ENCODE measurements around the gene RNF183.

The RNF183 gene

GRCh38 chr9:113349445-113350094, 46.4 kb upstream of the RNF183 start, which contains the start of gene BSPRY:
TSS of gene BSPRY (plus strand) at chr9:113349541. CDS start at chr9:113349580, 39 bp downstream.
- peak within 1 kb of the TSS; percentile 51 for H3K4me3 ChIP-seq (replicated peaks; ENCODE audit: insufficient read depth, low read length)
- TF ChIP-seq SPI1 (IDR thresholded peaks at IDR 0.05; ENCODE audit: borderline replicate concordance, low read depth), result no peak
- TF ChIP-seq CTCF (IDR thresholded peaks at IDR 0.05; ENCODE audit: insufficient read depth, low read length), result no peak
- no peak for TF ChIP-seq REST (IDR thresholded peaks at IDR 0.05; ENCODE audit: insufficient replicate concordance, low read depth)
- no peak for TF ChIP-seq POLR2AphosphoS5 (IDR thresholded peaks at IDR 0.05; ENCODE audit: low read depth)
- no peak for TF ChIP-seq GABPA (IDR thresholded peaks at IDR 0.05; ENCODE audit: low read depth)
- peak within 1 kb of the TSS; percentile 3; the same call in 1 of the 2 replicates for H3K27ac ChIP-seq (replicated peaks)
- no peaks in the 10 kb centered on the region for H3K27me3 ChIP-seq (ENCODE audit: insufficient read depth, poor library complexity, severe bottlenecking)
- DNase-seq (ENCODE audit: low read depth in 1 of 2, low spot score in 1 of 2), result no peak

GRCh38 chr9:113349066-113349444, 45.9 kb upstream of the RNF183 start:
- TF ChIP-seq SPI1 (IDR thresholded peaks at IDR 0.05; ENCODE audit: borderline replicate concordance, low read depth) (no peak), GABPA (IDR thresholded peaks at IDR 0.05; ENCODE audit: low read depth) (no peak), CTCF (IDR thresholded peaks at IDR 0.05; ENCODE audit: insufficient read depth, low read length) (no peak), POLR2AphosphoS5 (IDR thresholded peaks at IDR 0.05; ENCODE audit: low read depth) (no peak), REST (IDR thresholded peaks at IDR 0.05; ENCODE audit: insufficient replicate concordance, low read depth) (no peak)
- Histone ChIP-seq H3K4me3 (replicated peaks; ENCODE audit: insufficient read depth, low read length) (peak overlapping the region; percentile 51; the same call in 1 of the 2 replicates), H3K27ac (replicated peaks) (no peak overlapping the region), H3K27me3 (ENCODE audit: insufficient read depth, poor library complexity, severe bottlenecking) (no peaks in the 10 kb centered on the region)
- no peak for DNase-seq (ENCODE audit: low read depth in 1 of 2, low spot score in 1 of 2)

GRCh38 chr9:113348437-113348836, 45.3 kb upstream of the RNF183 start:
- no peak for DNase-seq (ENCODE audit: low read depth in 1 of 2, low spot score in 1 of 2)
- Histone ChIP-seq H3K4me3 (replicated peaks; ENCODE audit: insufficient read depth, low read length) (no peak overlapping the region), H3K27ac (replicated peaks) (no peak overlapping the region), H3K27me3 (ENCODE audit: insufficient read depth, poor library complexity, severe bottlenecking) (no peaks in the 10 kb centered on the region)
- TF ChIP-seq CTCF (IDR thresholded peaks at IDR 0.05; ENCODE audit: insufficient read depth, low read length) (no peak), SPI1 (IDR thresholded peaks at IDR 0.05; ENCODE audit: borderline replicate concordance, low read depth) (no peak), POLR2AphosphoS5 (IDR thresholded peaks at IDR 0.05; ENCODE audit: low read depth) (no peak)

GRCh38 chr9:113345671-113346070, 42.5 kb upstream of the RNF183 start:
- no peak overlapping the region for H3K27ac ChIP-seq (replicated peaks)
- DNase-seq (ENCODE audit: low read depth in 1 of 2, low spot score in 1 of 2), result no peak
- H3K27me3 ChIP-seq (ENCODE audit: insufficient read depth, poor library complexity, severe bottlenecking), result no peaks in the 10 kb centered on the region
- no peak overlapping the region for H3K4me3 ChIP-seq (replicated peaks; ENCODE audit: insufficient read depth, low read length)
- TF ChIP-seq SPI1 (IDR thresholded peaks at IDR 0.05; ENCODE audit: borderline replicate concordance, low read depth) (no peak), CTCF (IDR thresholded peaks at IDR 0.05; ENCODE audit: insufficient read depth, low read length) (no peak), GABPA (IDR thresholded peaks at IDR 0.05; ENCODE audit: low read depth) (no peak), POLR2AphosphoS5 (IDR thresholded peaks at IDR 0.05; ENCODE audit: low read depth) (no peak), REST (IDR thresholded peaks at IDR 0.05; ENCODE audit: insufficient replicate concordance, low read depth) (no peak)

Data from HL-60 (cell line).